GM19239 (cell line): Measurements from ENCODE around the gene GPR173.

Experiments
- DNase-seq: peaks from one replicate; pipeline ENCODE4 v3.0.0; 2011; ENCODE audit warnings: low spot score; ENCODE audit not compliant: insufficient read length
- FAIRE-seq: peaks from 2 replicates; lab custom pipeline; 2011; peaks lifted over from hg19 to GRCh38; lab: Jason Lieb, UNC

GPR173 gene

DNA sequence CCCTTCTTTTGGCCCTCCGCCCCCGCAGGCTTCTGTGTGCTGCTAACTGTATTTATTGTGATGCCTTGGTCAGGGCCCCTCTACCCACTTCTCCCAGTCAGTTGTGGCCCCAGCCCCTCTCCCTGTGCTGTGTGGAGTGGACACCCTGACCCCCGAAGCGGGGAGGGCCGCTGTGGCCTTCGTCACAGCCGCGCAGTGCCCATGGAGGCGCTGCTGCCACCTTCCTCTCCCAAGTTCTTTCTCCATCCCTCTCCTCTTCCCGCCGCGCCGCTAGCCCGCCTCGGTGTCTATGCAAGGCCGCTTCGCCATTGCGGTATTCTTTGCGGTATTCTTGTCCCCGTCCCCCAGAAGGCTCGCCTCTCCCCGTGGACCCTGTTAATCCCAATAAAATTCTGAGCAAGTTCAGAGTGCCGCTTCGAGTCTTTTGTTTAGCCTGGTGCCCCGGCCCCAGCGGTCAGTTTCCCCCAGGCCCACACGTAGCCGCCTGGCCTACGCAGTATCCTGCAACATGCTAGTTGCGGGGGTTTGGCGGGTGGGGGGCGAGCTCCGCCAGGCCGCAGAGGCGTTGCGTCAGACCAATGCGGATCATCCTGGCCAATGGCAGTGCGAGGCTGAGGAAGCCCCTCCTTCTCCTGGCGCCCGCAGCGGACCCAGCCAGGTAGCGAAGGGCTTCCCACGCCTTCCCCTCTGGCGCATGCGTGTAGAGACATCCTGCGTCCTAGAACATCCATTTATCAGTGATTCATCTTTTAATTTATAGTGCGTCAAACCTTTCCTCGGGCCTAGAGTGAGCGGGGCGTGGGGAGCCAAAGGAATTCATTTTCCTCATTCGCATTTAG, 39.8 kb downstream of the GPR173 start:
- DNase-seq (no peak), FAIRE-seq (peak; percentile 86)

DNA sequence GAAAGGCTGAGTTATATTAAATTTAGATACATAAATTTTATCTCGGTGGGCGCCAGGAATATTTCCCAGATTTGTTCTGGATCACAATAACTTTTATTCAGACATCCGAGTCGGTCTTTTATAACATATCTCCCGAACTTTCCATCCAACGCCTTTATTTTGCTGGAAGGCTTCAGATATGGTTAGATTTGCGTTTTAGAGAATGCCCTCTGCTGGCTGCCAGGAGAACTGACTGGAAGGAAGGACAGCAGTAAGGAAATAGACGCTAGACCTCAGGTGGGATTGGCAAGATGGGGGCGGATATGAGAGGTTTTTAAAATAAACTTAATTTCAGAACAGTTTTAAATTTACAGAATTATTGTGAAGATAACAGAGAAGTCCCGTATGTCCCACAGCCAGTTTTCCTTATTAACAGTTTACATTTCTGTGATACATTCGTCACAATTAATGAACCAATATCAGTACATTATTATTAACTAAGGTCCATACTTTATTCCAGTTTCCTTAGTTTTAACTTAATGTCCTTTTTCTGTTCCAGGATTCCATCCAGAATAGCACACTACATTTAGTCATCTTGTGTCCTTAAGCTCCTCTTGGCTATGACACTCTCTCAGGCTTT, 40.7 kb downstream of the GPR173 start:
- DNase-seq (no peak), FAIRE-seq (peak; percentile 91)

GRCh38 chrX:53089925-53090324, 41.3 kb downstream of the GPR173 start:
- DNase-seq (no peak), FAIRE-seq (no peak)

DNA sequence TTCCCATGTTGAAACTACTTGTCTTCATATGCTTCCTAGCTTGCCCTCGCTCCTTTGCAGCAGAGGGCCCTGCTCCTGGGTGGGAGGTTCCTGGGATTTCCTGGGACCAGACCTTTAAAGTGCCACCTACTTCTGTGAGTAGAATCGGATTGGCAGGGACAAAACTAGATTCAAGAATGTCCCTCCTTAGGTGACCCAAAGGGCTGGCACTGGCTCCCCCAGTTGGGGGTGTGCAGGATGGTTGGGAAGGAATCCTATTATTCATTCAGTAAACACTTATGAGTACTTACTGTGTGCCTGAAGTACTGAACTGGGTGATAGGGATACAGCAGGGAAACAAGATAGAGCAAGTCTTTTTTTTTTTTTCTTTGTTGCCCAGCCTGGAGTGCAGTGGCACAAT, 42.8 kb downstream of the GPR173 start:
- no peak for FAIRE-seq
- no peak for DNase-seq

DNA sequence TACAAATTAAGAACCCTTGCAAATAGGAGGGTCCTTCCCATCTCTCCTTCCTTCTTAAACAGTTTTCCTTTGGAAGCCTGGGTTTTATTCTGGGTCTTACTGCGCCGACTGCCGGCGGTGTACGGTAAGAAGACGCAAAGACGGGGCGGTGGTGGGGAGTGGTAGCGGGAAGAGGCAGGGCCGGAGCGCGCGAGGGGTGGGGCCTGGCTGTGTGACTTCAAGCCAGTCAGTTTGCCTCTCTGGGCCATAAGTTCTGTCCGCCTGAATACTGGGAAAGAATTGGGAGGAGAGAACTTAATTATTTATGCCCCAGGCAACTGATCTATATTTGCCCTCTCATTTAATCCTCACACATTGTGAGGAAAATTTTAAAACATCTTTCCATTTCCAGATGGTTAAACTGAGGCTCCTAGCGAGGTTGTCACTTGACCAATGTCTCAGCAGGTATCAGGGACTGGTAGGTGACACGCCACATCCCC, 44.6 kb downstream of the GPR173 start:
- no peak for DNase-seq
- FAIRE-seq: peak; percentile 92

DNA sequence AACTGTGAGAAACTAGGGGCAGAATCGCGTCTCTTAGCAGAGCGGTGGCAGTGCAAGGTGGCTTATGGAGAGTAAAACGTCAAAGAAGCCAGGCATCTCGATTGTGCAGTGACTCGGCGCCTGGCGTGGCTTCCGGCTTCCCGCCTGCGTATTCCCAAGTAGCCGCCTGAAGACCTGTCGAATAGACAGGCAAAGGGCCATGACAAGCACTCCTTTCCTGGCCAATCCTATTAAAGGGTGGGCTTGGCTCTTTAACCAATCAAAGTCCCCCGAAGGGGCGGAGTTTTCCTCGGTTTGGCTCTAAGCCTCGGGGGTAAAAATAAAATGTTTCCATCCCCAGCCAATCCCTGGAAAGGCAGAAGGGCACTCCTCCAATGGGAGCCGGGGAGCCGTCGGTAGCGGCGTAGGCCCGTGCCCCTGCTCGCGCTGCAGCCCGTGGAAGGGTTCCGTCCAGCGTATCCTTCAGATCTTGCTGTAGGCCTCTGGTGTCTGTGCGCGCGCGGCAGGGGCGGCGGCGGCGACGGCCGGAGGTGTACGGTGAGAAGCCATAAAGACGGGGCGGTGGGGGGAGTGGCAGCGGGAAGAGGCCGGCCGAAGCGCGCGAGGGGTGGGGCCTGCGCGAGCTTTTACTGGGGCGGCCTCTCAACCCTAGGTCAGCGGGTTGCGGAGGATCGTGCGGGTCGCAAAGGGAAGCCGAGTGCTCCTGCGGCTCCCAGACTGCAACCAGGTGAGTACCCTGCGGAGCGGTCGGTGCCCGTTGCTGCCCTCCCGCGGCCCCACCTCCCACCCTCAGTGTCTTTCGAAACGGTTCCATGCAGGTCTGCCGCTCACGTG, 45.4 kb downstream of the GPR173 start, which contains the start of gene KANTR:
TSS of gene KANTR (plus strand) at position 395 of the 834 bp plus-strand sequence. CDS start 30,131 bp downstream, outside the sequence.
- DNase-seq (peak; percentile 66), FAIRE-seq (peak; percentile 100)

DNA sequence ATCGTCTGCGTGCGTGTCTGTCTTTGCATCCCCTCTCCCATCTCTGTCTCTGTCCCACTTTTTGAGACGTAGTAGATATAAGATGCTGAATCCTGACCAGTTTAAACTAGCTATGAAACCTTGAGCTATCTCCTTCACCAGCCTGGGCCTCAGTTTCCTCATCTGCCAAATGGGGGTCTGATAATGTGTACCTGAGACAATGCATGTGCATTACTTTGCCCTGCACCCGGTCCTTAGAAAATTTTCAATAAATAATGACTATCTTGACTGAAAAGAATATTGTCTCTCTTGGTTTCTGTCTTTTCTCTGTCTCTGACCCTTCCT, 46.0 kb downstream of the GPR173 start:
- DNase-seq (no peak), FAIRE-seq (no peak)

DNA sequence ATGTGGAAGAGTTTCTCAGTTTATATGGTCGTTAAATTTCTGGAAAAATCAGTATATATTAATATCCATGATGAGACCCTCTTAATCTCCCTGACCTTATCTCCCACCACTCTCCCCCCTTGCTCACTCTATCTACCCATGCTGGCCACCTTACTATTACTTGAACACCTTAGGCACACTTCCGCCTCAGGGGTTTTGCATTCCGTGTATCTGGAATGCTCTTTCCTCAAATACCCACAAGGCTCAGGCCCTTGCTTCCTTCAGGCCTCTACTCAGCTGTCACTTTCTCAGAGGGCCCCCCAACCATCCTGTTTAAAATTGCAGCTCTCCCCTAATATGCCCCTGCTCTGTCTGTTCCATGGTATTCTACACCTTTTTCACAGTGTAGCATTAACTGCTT, 47.2 kb downstream of the GPR173 start:
- no peak for DNase-seq
- FAIRE-seq: no peak

- DNase-seq: no peak
- no peak for FAIRE-seq
Measured at GRCh38 chrX:53114864-53115549, 66.4 kb downstream of the GPR173 start.

DNA sequence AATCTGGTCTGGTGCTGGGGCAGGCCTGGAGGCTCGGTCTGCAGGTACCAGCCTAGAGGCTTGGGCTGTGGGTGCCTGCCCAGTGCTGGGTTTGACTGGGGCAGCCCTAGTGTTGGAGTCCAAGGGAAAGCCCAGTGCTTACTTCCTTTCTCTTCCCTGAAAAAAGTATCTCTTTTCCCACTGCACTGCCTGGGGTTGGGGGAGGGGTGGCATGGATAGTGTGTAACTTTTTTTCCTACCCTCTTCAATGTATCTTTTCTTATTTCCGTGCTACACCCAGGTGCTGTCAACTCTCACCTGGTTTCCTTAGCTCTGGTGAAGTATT, 66.9 kb downstream of the GPR173 start:
- FAIRE-seq (no peak), DNase-seq (no peak)

DNA sequence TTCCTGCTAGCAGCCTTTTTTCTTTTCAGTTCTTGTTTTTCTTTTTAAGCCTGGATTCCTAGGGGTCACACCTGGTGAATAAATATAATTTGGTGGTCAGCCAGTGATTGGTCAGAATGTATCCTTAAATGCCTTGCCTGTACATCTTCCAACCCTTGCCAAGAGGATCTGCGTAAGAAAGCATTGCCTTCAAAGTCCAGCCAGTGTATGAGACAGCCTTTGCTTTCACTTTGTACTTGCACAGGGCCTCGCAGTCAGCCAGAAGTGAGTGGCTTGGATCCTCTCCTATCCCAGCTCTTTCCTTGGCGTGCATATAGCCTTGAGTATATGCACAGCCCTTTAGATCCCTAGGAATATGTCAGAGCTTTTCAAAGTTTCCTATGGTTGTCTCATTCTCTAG, 67.5 kb downstream of the GPR173 start:
- FAIRE-seq (peak; percentile 28), DNase-seq (no peak)

DNA sequence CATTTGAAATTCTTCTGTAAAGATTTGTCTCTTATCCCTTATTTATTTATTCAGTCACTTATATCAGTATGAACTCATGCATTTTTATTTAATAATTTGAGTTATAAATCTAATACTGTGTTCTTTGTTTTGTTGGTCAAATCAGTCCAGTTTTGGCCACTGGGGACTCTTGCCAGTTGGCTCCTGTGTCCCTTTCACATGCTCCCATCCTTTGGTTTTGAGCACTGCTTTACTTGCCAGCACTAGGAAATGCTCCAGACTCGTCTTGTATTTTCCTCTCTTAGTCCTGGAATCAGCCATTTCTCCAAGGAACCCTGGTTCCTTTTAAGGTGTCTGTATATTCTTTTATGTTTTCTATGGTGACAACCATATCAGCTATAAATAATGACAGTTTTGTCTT, 73.4 kb downstream of the GPR173 start:
- DNase-seq (no peak), FAIRE-seq (no peak)

DNA sequence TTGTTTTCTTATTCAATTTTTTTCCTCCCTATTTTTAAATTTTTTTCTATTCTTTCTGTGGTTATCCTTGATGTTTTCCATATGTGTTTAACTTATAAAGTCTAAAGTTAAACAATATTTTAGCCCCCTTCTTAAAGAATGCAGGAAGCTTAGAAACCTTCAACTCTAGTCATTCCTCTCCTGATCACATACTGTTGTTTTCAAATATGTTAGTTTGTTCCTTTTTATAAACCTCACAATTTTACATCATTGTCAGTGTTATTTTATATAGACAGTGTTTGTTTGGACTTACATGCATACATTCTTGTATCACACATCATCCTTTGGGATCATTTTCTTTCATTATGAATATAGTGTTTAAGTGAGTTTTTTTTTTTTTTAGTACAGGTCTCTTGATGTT, 76.9 kb downstream of the GPR173 start:
- FAIRE-seq: no peak

DNA sequence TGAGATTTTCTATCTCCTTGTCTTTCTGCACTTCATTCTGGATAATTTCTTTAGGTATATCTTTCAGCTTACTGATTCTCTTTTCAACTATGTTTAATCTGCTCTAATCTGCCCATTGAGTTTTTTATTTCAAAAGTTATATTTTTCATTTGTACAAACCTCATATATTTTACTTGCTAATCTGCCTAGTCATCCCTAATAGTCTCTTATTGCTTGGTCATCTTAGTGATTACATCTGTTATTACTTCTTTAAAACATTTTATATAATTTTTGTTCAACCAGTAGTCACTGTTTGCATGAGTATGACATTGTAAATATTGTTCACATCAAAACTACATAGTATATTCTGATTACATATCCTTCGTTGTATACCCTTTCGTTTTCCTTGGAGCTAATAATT, 77.8 kb downstream of the GPR173 start:
- DNase-seq (no peak), FAIRE-seq (no peak)

More for the DNA sequence above, 76.9 kb downstream of the GPR173 start:
- DNase-seq: no peak

- FAIRE-seq (no peak), DNase-seq (no peak)
Measured at GRCh38 chrX:53128097-53128749, 79.6 kb downstream of the GPR173 start.
